ENCODE data around the gene ZBTB20.

DNA sequence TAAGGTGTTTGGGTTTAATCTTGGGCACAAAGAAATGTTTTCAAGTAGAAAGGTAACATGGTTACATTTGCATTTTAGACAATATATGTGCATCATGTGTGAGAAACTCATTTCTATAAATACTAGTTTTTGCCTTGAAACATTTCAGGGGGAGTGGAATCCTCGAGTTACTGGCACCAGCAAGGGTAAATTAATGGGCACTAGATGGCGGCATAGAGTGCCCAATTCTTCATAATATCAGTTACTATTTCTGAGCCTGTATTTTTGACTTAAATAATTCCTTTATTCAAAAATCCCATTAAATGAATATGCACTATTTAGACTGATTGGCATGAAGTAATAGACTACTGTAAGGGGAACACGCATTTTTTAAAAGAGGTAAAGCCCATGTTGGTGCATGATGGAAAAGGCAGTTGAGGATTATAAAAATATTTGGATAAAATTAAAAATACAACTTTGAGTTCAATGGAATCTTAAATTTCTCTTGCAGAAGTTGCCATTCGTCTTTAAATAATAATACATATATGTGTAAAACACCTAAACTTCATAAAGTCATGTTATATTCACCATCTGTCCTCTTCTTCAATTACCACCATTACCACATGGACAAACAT is 106.3 kb downstream of the ZBTB20 start:
- TF ChIP-seq, protein P1, sequence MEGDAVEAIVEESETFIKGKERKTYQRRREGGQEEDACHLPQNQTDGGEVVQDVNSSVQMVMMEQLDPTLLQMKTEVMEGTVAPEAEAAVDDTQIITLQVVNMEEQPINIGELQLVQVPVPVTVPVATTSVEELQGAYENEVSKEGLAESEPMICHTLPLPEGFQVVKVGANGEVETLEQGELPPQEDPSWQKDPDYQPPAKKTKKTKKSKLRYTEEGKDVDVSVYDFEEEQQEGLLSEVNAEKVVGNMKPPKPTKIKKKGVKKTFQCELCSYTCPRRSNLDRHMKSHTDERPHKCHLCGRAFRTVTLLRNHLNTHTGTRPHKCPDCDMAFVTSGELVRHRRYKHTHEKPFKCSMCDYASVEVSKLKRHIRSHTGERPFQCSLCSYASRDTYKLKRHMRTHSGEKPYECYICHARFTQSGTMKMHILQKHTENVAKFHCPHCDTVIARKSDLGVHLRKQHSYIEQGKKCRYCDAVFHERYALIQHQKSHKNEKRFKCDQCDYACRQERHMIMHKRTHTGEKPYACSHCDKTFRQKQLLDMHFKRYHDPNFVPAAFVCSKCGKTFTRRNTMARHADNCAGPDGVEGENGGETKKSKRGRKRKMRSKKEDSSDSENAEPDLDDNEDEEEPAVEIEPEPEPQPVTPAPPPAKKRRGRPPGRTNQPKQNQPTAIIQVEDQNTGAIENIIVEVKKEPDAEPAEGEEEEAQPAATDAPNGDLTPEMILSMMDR (IDR thresholded peaks at IDR 0.05), result peak in 1 of 3 donors; percentile 34
- TF ChIP-seq POLR2AphosphoS5 (IDR thresholded peaks at IDR 0.05), result no peak
